ENCODE data around the gene CNIH3. TPM values are rescaled to one million over a fixed set of nuclear protein-coding genes. Genes with fewer than 3 reads are reported as not detected.

Gene CNIH3
- polyA plus RNA-seq, 6 donors from 2014 or later = 0.97 to 4.0 (median 1.8) TPM; not detected in 1

DNA sequence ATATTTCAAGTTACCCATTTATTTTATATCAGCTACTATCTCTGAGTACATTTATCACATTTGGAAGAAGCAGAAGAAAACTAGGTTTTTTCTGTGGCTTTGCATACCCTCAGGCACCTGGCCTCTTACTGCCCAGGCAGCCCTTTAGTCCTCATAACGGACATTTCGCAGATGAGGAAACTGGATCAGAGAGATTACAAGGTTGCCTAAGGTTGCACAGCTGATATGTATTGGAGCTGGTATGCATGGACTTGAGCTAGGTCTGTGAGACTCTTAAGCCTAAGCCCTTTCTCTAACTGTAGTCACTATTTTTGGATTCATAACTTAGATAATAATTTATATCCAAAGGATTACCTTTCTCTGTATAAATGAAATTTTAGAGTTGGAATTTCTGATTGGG, 4.0 kb downstream of the CNIH3 start:
- H3K4me3 Mint-ChIP-seq = no peak overlapping the region
- peaks cover 65 to 80% (median 77%) of the 10 kb centered on the region in 3 donors for H3K27me3 Mint-ChIP-seq
- H3K36me3 Mint-ChIP-seq = peaks cover 0 to 13% of the 10 kb centered on the region in 2 donors
- peaks cover 10 to 17% (median 13%) of the 10 kb centered on the region in 3 donors for H3K4me1 Mint-ChIP-seq
- peaks cover 7 to 17% (median 11%) of the 10 kb centered on the region in 7 donors for H3K9me3 Mint-ChIP-seq
- DNase-seq = no peak
- ATAC-seq (ENCODE audit: low read depth in 2 of 2) = no peak
- H3K27ac Mint-ChIP-seq = no peak overlapping the region

DNA sequence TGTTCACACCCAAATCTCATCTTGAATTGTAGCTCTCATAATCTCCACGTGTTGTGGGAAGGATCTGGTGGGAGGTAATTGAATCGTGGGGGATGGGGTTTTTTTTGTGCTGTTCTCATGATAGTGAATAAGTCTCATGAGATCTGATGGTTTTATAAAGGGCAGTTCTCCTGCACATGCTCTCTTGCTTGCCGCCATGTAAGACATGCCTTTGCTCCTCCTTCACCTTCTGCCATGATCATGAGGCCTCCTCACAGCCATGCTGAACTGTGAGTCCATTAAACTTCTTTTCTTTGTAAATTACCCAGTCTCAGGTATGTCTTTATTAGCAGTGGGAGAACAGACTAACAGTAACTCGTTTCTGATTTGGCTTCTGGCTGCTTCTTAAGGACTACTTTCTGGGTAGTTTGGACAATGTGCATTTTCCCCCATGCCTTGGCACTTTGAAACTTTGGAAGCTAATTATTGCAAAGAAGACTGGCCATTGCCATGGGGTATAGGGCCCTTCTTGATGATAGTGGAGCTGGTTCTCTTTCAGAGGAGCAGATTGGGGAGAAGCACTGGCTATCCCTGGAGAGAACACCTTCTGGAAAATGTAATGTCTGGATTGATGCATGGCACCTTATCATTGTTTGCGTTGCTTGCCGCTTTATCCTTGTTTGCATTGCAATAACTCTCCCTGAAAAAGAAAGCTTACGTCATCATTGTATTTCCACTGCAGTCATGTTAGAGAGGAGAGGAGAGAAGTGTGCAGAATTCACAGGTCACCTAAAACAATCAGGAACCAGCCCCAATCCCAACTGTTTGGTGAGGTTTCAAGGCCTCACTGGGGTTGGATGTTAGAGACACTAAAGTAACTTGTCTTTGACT, 5.9 kb downstream of the CNIH3 start:
- Mint-ChIP-seq H3K27ac (peak overlapping the region in 1 of 6 donors; percentile 4), H3K4me1 (peaks cover 5 to 10% (median 5%) of the 10 kb centered on the region in 3 donors), H3K4me3 (no peak overlapping the region), H3K36me3 (peaks cover 0 to 13% of the 10 kb centered on the region in 2 donors), H3K27me3 (peaks cover 59 to 72% (median 64%) of the 10 kb centered on the region in 3 donors), H3K9me3 (peaks cover 7 to 17% (median 12%) of the 10 kb centered on the region in 7 donors)
- no peak for DNase-seq
- ATAC-seq (ENCODE audit: low read depth in 2 of 2) = no peak

- H3K27me3 Mint-ChIP-seq = peaks cover 51 to 64% (median 56%) of the 10 kb centered on the region in 3 donors
- no peak overlapping the region for H3K4me3 Mint-ChIP-seq
- ATAC-seq (ENCODE audit: low read depth in 2 of 2) = no peak
- H3K36me3 Mint-ChIP-seq = peaks cover 0 to 13% of the 10 kb centered on the region in 2 donors
- H3K27ac Mint-ChIP-seq = no peak overlapping the region
- H3K9me3 Mint-ChIP-seq = peaks cover 7 to 17% (median 12%) of the 10 kb centered on the region in 7 donors
- peaks cover 5 to 6% (median 5%) of the 10 kb centered on the region in 3 donors for H3K4me1 Mint-ChIP-seq
- no peak for DNase-seq
Measured at GRCh38 chr1:224622831-224623230, 6.7 kb downstream of the CNIH3 start.

DNA sequence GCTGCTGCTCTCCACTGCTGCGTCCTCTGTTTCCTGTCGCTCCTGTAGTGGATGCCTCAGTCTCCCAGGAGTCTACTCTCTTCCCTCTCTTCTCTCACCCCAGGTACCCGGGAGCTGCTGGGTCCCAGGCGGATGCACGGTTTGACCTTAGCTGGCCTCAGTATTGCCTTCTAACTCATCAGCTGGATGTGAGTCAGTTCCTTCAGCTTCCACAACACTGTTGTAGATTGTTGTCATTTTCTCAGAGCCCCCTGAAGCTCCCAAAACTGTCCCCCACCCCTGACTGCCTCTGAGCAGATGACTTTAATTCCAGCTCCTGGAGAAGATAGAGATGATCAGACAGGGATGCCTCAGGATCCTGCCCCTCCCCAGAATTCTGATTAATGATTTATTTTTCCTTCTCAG, 7.2 kb downstream of the CNIH3 start:
- Mint-ChIP-seq H3K27me3 (peaks cover 47 to 59% (median 51%) of the 10 kb centered on the region in 3 donors), H3K36me3 (peaks cover 0 to 13% of the 10 kb centered on the region in 2 donors), H3K4me3 (no peak overlapping the region)

DNA sequence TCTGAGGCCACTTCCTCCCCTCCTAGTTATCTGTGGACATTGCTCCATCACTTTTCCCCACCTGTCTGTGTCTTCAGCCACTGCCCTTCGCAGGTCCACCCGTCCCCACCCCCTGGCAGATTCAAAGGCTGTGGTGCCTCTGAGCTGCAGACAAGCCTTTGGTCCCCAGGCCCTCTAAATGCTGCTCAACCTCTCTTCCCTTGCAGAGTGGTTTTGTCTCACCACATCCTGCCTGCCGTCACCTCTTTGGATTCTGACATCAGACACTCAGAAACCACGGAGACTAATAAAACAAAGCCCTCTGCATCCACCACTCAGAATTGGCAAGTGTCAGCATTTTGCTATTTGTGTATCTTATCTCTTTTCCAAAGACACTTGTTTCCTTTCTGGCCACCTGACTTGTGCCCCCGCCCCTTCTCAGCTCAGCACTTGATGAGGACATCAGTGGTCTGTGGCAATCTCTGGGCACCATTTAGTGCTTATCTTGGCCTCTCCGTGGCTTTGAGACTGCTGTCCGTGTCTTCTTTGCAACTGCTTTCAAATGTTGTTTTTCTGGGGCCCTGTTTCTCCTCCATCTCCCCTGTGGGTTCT, 7.7 kb downstream of the CNIH3 start:
- Mint-ChIP-seq H3K27ac (no peak overlapping the region), H3K4me3 (no peak overlapping the region), H3K4me1 (peaks cover 0 to 6% (median 5%) of the 10 kb centered on the region in 3 donors), H3K36me3 (peaks cover 0 to 13% of the 10 kb centered on the region in 2 donors), H3K9me3 (peaks cover 7 to 17% (median 12%) of the 10 kb centered on the region in 7 donors), H3K27me3 (peaks cover 42 to 54% (median 46%) of the 10 kb centered on the region in 3 donors)
- ATAC-seq (ENCODE audit: low read depth in 2 of 2) = no peak
- no peak for DNase-seq

More for the DNA sequence above, 7.2 kb downstream of the CNIH3 start:
- ATAC-seq (ENCODE audit: low read depth in 2 of 2) = no peak
- H3K9me3 Mint-ChIP-seq = peaks cover 7 to 17% (median 12%) of the 10 kb centered on the region in 7 donors
- DNase-seq = no peak
- H3K4me1 Mint-ChIP-seq = peaks cover under 1 to 6% (median 5%) of the 10 kb centered on the region in 3 donors
- peak overlapping the region in 1 of 6 donors; percentile 83 for H3K27ac Mint-ChIP-seq

- H3K27me3 Mint-ChIP-seq = peaks cover 36 to 48% (median 40%) of the 10 kb centered on the region in 3 donors
- ATAC-seq (ENCODE audit: low read depth in 2 of 2) (no peak), DNase-seq (no peak)
- peaks cover 0 to 13% of the 10 kb centered on the region in 2 donors for H3K36me3 Mint-ChIP-seq
- H3K9me3 Mint-ChIP-seq = peaks cover 7 to 17% (median 12%) of the 10 kb centered on the region in 7 donors
- peak overlapping the region in 2 of 6 donors; percentile 16 to 25 for H3K27ac Mint-ChIP-seq
- peaks cover 0 to 6% (median 5%) of the 10 kb centered on the region in 3 donors for H3K4me1 Mint-ChIP-seq
- H3K4me3 Mint-ChIP-seq = no peak overlapping the region
Measured at GRCh38 chr1:224624432-224624831, 8.3 kb downstream of the CNIH3 start.

DNA sequence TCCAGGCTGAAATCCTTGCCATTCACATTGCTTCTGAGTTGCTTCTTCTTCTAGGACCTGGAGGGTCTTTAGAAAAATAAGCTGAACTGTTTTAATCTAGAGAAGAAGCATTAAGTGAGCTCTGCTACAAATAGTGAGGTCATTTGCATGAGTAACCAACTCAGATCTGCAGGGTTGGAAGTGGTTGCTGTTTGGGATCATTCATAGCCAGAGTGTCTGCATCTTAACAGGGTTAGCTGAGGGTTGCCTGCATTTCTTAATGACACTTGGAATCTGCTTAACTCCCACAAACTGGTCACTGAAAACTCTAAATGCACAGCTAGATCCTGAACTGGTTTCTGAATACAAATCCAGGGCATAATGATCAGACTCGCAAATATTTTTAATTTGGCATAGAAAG, 9.9 kb downstream of the CNIH3 start:
- H3K9me3 Mint-ChIP-seq = peaks cover 7 to 17% (median 12%) of the 10 kb centered on the region in 7 donors
- H3K4me3 Mint-ChIP-seq = no peak overlapping the region
- no peak overlapping the region for H3K27ac Mint-ChIP-seq
- peaks cover 0 to 13% of the 10 kb centered on the region in 2 donors for H3K36me3 Mint-ChIP-seq
- no peak for ATAC-seq (ENCODE audit: low read depth in 2 of 2)
- peaks cover 0 to 6% (median 5%) of the 10 kb centered on the region in 3 donors for H3K4me1 Mint-ChIP-seq
- no peak for DNase-seq
- H3K27me3 Mint-ChIP-seq = peaks cover 35 to 44% (median 37%) of the 10 kb centered on the region in 3 donors

DNA sequence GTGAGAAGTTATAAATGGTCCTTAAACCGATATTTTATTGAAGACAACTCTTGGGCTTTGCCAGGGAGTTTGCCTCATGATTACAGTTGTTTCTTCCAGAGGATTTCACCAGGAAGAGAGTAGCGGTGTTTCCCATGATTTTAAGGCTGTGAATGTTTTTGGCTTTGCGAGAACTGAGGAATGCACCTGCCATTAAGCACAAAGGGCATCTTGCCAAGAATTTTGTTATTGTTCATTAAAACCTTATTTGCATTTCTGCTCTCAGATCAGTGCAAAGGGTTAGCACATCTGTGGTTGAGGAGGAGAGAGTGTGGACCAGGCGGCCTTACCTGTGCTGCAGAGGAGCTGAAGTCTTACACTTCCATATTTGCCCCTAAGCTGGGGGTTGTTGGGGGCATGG, 13.8 kb downstream of the CNIH3 start:
- peaks cover 10 to 23% (median 12%) of the 10 kb centered on the region in 3 donors for H3K27me3 Mint-ChIP-seq

GRCh38 chr1:224631462-224632115, 15.5 kb downstream of the CNIH3 start:
- Mint-ChIP-seq H3K27ac (no peak overlapping the region), H3K4me3 (no peak overlapping the region), H3K4me1 (no peaks in the 10 kb centered on the region), H3K36me3 (no peaks in the 10 kb centered on the region), H3K9me3 (peaks cover 0 to 2% (median 0%) of the 10 kb centered on the region in 7 donors), H3K27me3 (peaks cover 9 to 22% (median 10%) of the 10 kb centered on the region in 3 donors)
- no peak for ATAC-seq (ENCODE audit: low read depth in 2 of 2)
- DNase-seq = no peak

More for the DNA sequence above, 13.8 kb downstream of the CNIH3 start:
- ATAC-seq (ENCODE audit: low read depth in 2 of 2) (no peak), DNase-seq (no peak)
- H3K4me1 Mint-ChIP-seq = no peaks in the 10 kb centered on the region
- H3K4me3 Mint-ChIP-seq = peak overlapping the region in 1 of 8 donors; percentile 17
- H3K27ac Mint-ChIP-seq = no peak overlapping the region
- H3K36me3 Mint-ChIP-seq = no peaks in the 10 kb centered on the region
- peaks cover 0 to 2% (median 0%) of the 10 kb centered on the region in 7 donors for H3K9me3 Mint-ChIP-seq

GRCh38 chr1:224632381-224632871, 16.3 kb downstream of the CNIH3 start:
- no peaks in the 10 kb centered on the region for H3K4me1 Mint-ChIP-seq
- H3K9me3 Mint-ChIP-seq = peaks cover 0 to 2% (median 0%) of the 10 kb centered on the region in 7 donors
- no peak overlapping the region for H3K4me3 Mint-ChIP-seq
- H3K36me3 Mint-ChIP-seq = no peaks in the 10 kb centered on the region
- ATAC-seq (ENCODE audit: low read depth in 2 of 2) (no peak), DNase-seq (no peak)
- peaks cover 6 to 23% (median 6%) of the 10 kb centered on the region in 3 donors for H3K27me3 Mint-ChIP-seq
- H3K27ac Mint-ChIP-seq = no peak overlapping the region

- H3K27me3 Mint-ChIP-seq = peaks cover 6 to 28% (median 6%) of the 10 kb centered on the region in 3 donors
- no peak for ATAC-seq (ENCODE audit: low read depth in 2 of 2)
- no peak overlapping the region for H3K4me3 Mint-ChIP-seq
- peaks cover 0 to 2% (median 0%) of the 10 kb centered on the region in 7 donors for H3K9me3 Mint-ChIP-seq
- H3K27ac Mint-ChIP-seq = no peak overlapping the region
- H3K4me1 Mint-ChIP-seq = no peaks in the 10 kb centered on the region
- no peak for DNase-seq
- H3K36me3 Mint-ChIP-seq = no peaks in the 10 kb centered on the region
Measured at GRCh38 chr1:224632921-224633321, 16.8 kb downstream of the CNIH3 start.

- peaks cover 0 to 2% (median 0%) of the 10 kb centered on the region in 7 donors for H3K9me3 Mint-ChIP-seq
Measured at GRCh38 chr1:224635356-224635755, 19.2 kb downstream of the CNIH3 start.

DNA sequence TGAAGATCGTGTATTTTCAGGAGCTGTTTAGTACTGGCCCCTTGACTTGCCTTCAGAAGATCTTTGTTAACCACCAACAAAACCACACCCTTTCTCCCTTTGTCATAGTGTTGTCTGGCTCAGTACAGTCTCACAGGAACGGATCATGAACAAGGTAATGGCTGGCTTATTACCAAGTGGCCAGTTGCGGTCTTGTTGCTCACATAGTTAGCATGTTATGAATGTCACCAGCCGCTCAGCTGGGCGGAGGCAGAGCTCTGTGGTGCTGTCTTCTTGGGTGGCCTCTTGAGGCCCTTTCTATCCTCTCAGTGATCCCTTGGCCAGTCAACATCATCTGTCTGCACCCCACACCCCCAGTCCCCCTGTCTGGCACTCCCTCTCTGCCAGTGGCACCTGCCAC, 21.4 kb downstream of the CNIH3 start:
- Mint-ChIP-seq H3K4me3 (no peak overlapping the region), H3K9me3 (peaks cover 0 to 2% (median 0%) of the 10 kb centered on the region in 7 donors), H3K27me3 (peaks cover 16 to 30% (median 29%) of the 10 kb centered on the region in 3 donors)

More at GRCh38 chr1:224635356-224635755, 19.2 kb downstream of the CNIH3 start:
- no peaks in the 10 kb centered on the region for H3K36me3 Mint-ChIP-seq
- ATAC-seq (ENCODE audit: low read depth in 2 of 2) = no peak
- H3K27ac Mint-ChIP-seq = no peak overlapping the region
- no peak for DNase-seq
- H3K4me1 Mint-ChIP-seq = no peaks in the 10 kb centered on the region
- peaks cover 12 to 30% (median 16%) of the 10 kb centered on the region in 3 donors for H3K27me3 Mint-ChIP-seq
- no peak overlapping the region for H3K4me3 Mint-ChIP-seq

More for the DNA sequence above, 21.4 kb downstream of the CNIH3 start:
- no peak overlapping the region for H3K27ac Mint-ChIP-seq
- DNase-seq = no peak
- no peaks in the 10 kb centered on the region for H3K36me3 Mint-ChIP-seq
- H3K4me1 Mint-ChIP-seq = no peaks in the 10 kb centered on the region
- no peak for ATAC-seq (ENCODE audit: low read depth in 2 of 2)

Measured in naive B cell (primary cell).